Spleen (tissue), 11 donors: ENCODE data around the gene ARL5B. TPM values are rescaled to one million over a fixed set of nuclear protein-coding genes. Genes with fewer than 3 reads are reported as not detected.

Experiments used
- DNase-seq: peaks from one replicate; pipeline ENCODE4 v3.0.0-alpha.2; 2020
- H3K27ac ChIP-seq, 8 donors: fragments of 200-600 bp; sonication (generic) in 7 of 8; 1 replicate in 4 of 8; 2 replicates in 4 of 8; pipeline versions ENCODE4 v1.5.0 to v1.8.0; 2016 to 2021; ENCODE audit warnings: inconsistent platforms in 4 of 8, mild to moderate bottlenecking in 4 of 8, moderate library complexity in 1 of 8
- H3K27me3 ChIP-seq, 7 donors: fragments of 200-600 bp; sonication (generic) in 6 of 7; replicated peaks in 1 of 7; 1 replicate in 4 of 7; 2 replicates in 3 of 7; pipeline versions ENCODE4 v1.5.0 to v1.8.0; 2016 to 2021; ENCODE audit warnings: inconsistent platforms in 3 of 7, mild to moderate bottlenecking in 1 of 7
- H3K36me3 ChIP-seq, 6 donors: fragments of 200-600 bp; sonication (generic) in 5 of 6; 1 replicate in 4 of 6; 2 replicates in 2 of 6; pipeline versions ENCODE4 v1.5.0 to v1.8.0; 2016 to 2021; ENCODE audit warnings: inconsistent platforms in 2 of 6
- H3K4me1 ChIP-seq, 6 donors: fragments of 200-600 bp; sonication (generic) in 5 of 6; 1 replicate in 3 of 6; 2 replicates in 3 of 6; pipeline versions ENCODE4 v1.5.0 to v1.8.0; 2016 to 2021; ENCODE audit warnings: inconsistent platforms in 3 of 6
- H3K4me3 ChIP-seq, 8 donors: fragments of 200-600 bp; sonication (generic) in 7 of 8; 1 replicate in 4 of 8; 2 replicates in 4 of 8; pipeline versions ENCODE4 v1.5.0 to v1.8.0; 2016 to 2021; ENCODE audit warnings: inconsistent platforms in 4 of 8, mild to moderate bottlenecking in 4 of 8, moderate library complexity in 2 of 8
- H3K9me3 ChIP-seq, 8 donors: fragments of 200-600 bp; sonication (generic) in 7 of 8; 1 replicate in 4 of 8; 2 replicates in 4 of 8; pipeline versions ENCODE4 v1.5.0 to v1.8.0; 2016 to 2021; ENCODE audit warnings: inconsistent platforms in 4 of 8
- POLR2A ChIP-seq, 3 donors: fragments of 450-650 bp; IDR thresholded peaks; one replicate each; pipeline ENCODE4 v1.5.1; 2017; ENCODE audit warnings: antibody characterized with exemption in 3 of 3, mild to moderate bottlenecking in 1 of 3
- POLR2AphosphoS5 ChIP-seq, 3 donors: sonication (generic); formaldehyde crosslinking; IDR thresholded peaks; one replicate each; pipeline ENCODE4 v1.5.1; 2017; ENCODE audit warnings: antibody characterized with exemption in 3 of 3
- WGBS, 5 donors: extraction: QIAGEN DNeasy Blood & Tissue Kit in 3 of 5; methylation state at CpG; one replicate each; pipeline versions ENCODE4 v1.1.5 to v1.1.7; 2013 to 2018; 5-methylcytosine and 5-hydroxymethylcytosine counted together
- intact Hi-C: fragments of 100-400 bp; cut with DNase I; formaldehyde crosslinking; loops from one replicate; pipeline ENCODE4 v1.15.0; 2023; ENCODE audit warnings: low total_unique reads
- polyA plus RNA-seq, 3 donors: library from polyadenylated mRNA; stranded (reverse); fragments of 200-250 nt; gene quantifications; one replicate each; pipeline ENCODE4 v1.2.1, GENCODE V29; 2013
- total RNA-seq, 7 donors: library from RNA; depleted of rRNA in 3 of 7; stranded (reverse); fragments of >200 nt in 3 of 7; fragmentation: NEBNext Ultra II Directional in 4 of 7; extraction: Animal tissue kit (Norgen Biotek cat#: 25700) in 4 of 7; gene quantifications; one replicate each; pipeline versions ENCODE4 v1.1.0 to v1.2.1, GENCODE V29; 2016 to 2021
- TF ChIP-seq, protein P1 (sequence below), 11 experiments: fragments of 200-600 bp in 7 of 11; fragments of 450-650 bp in 4 of 11; sonication (generic) in 4 of 11; IDR thresholded peaks in 8 of 11; conservative IDR thresholded peaks in 3 of 11; 1 replicate in 7 of 11; 2 replicates in 4 of 11; pipeline versions ENCODE4 v1.4.0 to v1.8.0; 2016 to 2021; ENCODE audit warnings: antibody characterized with exemption in 11 of 11, inconsistent platforms in 4 of 11, mild to moderate bottlenecking in 1 of 11
- donor health status: healthy with polysubstance abuse.
- donor health status: DM: no; HTN: no; CAD: no; lungs with moderate emphysema.
- donor health status: DM: no; HTN: no; CAD: no.
- donor health status: Bipolar disorder and iron deficiency.
- donor health status: healthy.
- donor health status: DM: no; HTN: no; CAD: no.
- donor health status: DM: yes; HTN: yes; CAD: no.

The ARL5B gene
- total and polyA plus RNA-seq, 10 donors: 1.7 to 18.3 (median 11.3) TPM

DNA sequence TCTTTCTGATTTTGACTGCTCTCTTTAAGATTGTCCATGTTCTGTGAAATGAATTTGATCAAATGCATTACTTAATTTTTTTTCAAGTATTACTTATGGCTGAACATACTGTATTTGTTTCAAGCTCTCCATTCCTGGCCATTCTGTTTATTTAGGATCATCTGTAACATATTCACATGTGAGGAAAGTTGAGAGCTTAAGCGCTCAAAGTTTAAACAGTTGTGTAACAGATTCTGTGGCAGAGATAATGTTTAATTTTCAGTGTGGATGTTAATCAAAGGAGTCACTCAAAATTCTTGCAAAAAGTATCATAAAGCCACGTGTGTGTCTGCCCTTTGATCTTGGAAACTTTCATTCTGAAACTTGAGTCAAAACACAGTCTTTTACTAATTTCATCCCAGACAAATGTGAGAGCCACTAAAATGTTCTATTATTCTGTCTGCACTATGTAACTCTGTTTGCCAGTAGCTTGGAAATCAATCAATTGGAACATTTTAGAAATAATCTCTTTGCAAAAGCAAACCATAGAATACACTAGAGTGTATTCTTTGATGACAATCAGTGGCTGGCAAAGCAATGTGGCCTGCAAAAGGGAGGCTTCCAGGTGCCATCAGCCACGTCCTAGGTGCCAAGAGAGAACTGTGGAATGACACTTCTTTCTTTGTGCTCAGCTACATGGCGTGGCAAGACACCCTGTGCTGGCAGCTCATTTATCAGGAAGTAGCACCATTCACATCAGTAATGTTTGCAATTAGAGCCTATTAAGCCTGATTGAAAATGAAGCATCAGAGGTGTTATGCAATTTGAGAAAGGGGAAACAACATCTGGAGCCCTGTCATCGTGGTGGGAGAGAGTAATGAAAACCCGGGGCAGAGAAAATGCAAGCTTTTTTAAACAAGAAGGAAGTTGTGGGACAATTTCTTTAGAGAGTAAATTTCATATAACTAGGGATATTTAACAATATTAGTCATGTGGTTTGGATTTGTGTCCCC is 40.9 kb downstream of the ARL5B start:
- H3K36me3 ChIP-seq: no peaks in the 10 kb centered on the region
- H3K9me3 ChIP-seq: peaks cover 0 to 9% (median 0%) of the 10 kb centered on the region in 8 donors
- intact Hi-C loops: no loop called here
- 44 to 51% (median 48%) methylated on average over 6 of the region's 6 CpGs for WGBS, 5 donors
- H3K4me3 ChIP-seq: no peak overlapping the region
- DNase-seq: no peak
- H3K27ac ChIP-seq: no peak overlapping the region
- no peak for TF ChIP-seq POLR2AphosphoS5 (IDR thresholded peaks at IDR 0.05)
- H3K27me3 ChIP-seq: no peaks in the 10 kb centered on the region
- H3K4me1 ChIP-seq: no peaks in the 10 kb centered on the region

- Histone ChIP-seq H3K4me1 (no peaks in the 10 kb centered on the region), H3K27me3 (no peaks in the 10 kb centered on the region), H3K4me3 (no peak overlapping the region), H3K9me3 (peaks cover 0 to 8% (median 0%) of the 10 kb centered on the region in 8 donors), H3K27ac (no peak overlapping the region), H3K36me3 (no peaks in the 10 kb centered on the region)
- intact Hi-C loops: no loop called here
- TF ChIP-seq, protein P1, sequence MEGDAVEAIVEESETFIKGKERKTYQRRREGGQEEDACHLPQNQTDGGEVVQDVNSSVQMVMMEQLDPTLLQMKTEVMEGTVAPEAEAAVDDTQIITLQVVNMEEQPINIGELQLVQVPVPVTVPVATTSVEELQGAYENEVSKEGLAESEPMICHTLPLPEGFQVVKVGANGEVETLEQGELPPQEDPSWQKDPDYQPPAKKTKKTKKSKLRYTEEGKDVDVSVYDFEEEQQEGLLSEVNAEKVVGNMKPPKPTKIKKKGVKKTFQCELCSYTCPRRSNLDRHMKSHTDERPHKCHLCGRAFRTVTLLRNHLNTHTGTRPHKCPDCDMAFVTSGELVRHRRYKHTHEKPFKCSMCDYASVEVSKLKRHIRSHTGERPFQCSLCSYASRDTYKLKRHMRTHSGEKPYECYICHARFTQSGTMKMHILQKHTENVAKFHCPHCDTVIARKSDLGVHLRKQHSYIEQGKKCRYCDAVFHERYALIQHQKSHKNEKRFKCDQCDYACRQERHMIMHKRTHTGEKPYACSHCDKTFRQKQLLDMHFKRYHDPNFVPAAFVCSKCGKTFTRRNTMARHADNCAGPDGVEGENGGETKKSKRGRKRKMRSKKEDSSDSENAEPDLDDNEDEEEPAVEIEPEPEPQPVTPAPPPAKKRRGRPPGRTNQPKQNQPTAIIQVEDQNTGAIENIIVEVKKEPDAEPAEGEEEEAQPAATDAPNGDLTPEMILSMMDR (IDR thresholded peaks at IDR 0.05 in 8 of 11, conservative IDR thresholded peaks at IDR 0.05 in 3 of 11): no peak
- no peak for TF ChIP-seq POLR2A (IDR thresholded peaks at IDR 0.05)
- TF ChIP-seq POLR2AphosphoS5 (IDR thresholded peaks at IDR 0.05): no peak
- 74 to 92% (median 87%) methylated on average over 5 of the region's 5 CpGs for WGBS, 5 donors
- no peak for DNase-seq
These were observed 44.3 kb downstream of the ARL5B start for GRCh38 chr10:18703521-18703920.

GRCh38 chr10:18710201-18710653 is 51.0 kb downstream of the ARL5B start:
- Histone ChIP-seq H3K9me3 (peaks cover 0 to 8% (median 0%) of the 10 kb centered on the region in 8 donors), H3K27ac (no peak overlapping the region), H3K36me3 (no peaks in the 10 kb centered on the region), H3K4me1 (no peaks in the 10 kb centered on the region), H3K27me3 (peaks cover 0 to 4% (median 0%) of the 10 kb centered on the region in 7 donors), H3K4me3 (no peak overlapping the region)
- no peak for TF ChIP-seq POLR2A (IDR thresholded peaks at IDR 0.05)
- intact Hi-C loops: no loop called here
- DNase-seq: no peak
- WGBS, 5 donors: 82 to 92% (median 85%) methylated on average over 23 to 31 of the region's 31 CpGs

GRCh38 chr10:18713077-18713476 is 53.8 kb downstream of the ARL5B start:
- intact Hi-C loops: no loop called here

More at GRCh38 chr10:18713077-18713476, 53.8 kb downstream of the ARL5B start:
- H3K4me1 ChIP-seq: no peaks in the 10 kb centered on the region
- no peak overlapping the region for H3K27ac ChIP-seq
- H3K36me3 ChIP-seq: no peaks in the 10 kb centered on the region
- no peak overlapping the region for H3K4me3 ChIP-seq
- H3K9me3 ChIP-seq: peaks cover 0 to 2% (median 0%) of the 10 kb centered on the region in 8 donors
- WGBS, 5 donors: 64 to 86% (median 71%) methylated on average over 6 of the region's 6 CpGs
- DNase-seq: no peak
- peaks cover 0 to 4% (median 0%) of the 10 kb centered on the region in 7 donors for H3K27me3 ChIP-seq
- TF ChIP-seq, protein P1 (IDR thresholded peaks at IDR 0.05 in 8 of 11, conservative IDR thresholded peaks at IDR 0.05 in 3 of 11): no peak
- no peak for TF ChIP-seq POLR2AphosphoS5 (IDR thresholded peaks at IDR 0.05)
- no peak for TF ChIP-seq POLR2A (IDR thresholded peaks at IDR 0.05)
